Natural killer cell treated with Interleukin-12 subunit alpha and Interleukin-12 subunit beta and Interleukin-15 and Interleukin-18, amount 100 ng/mL, for 72 hours (primary cell): ENCODE data around the gene UBE2I. TPM values are rescaled to one million over a fixed set of nuclear protein-coding genes. Genes with fewer than 3 reads are reported as not detected.

Experiments
- ATAC-seq, 2 donors: fragments of 150-1000 bp; cut with Tn5 transposase in 1 of 2; sonication (Bioruptor Pico), chemical (Tn5 transposase) in 1 of 2; 2 replicates each; pipeline ENCODE4 v1.10.0; 2021
- DNase-seq: peaks from one replicate; pipeline ENCODE4 v3.0.0; 2022; ENCODE audit warnings: low spot score
- H3K27ac Mint-ChIP-seq, 2 donors: 1 replicate in 1 of 2; 2 replicates in 1 of 2; pipeline ENCODE4 v1.8.0; 2022; ENCODE audit warnings: mixed read lengths in 2 of 2, mild to moderate bottlenecking in 1 of 2, moderate library complexity in 1 of 2
- H3K27me3 Mint-ChIP-seq, 2 donors: 1 replicate in 1 of 2; 2 replicates in 1 of 2; pipeline ENCODE4 v1.8.0; 2022; ENCODE audit warnings: mixed read lengths in 2 of 2
- H3K36me3 Mint-ChIP-seq: one replicate; pipeline ENCODE4 v1.8.0; 2022; ENCODE audit warnings: mixed read lengths
- H3K4me1 Mint-ChIP-seq, 2 donors: 1 replicate in 1 of 2; 2 replicates in 1 of 2; pipeline ENCODE4 v1.8.0; 2022; ENCODE audit warnings: low read depth in 2 of 2, mixed read lengths in 2 of 2, mild to moderate bottlenecking in 1 of 2
- H3K4me3 Mint-ChIP-seq: one replicate; pipeline ENCODE4 v1.8.0; 2022; ENCODE audit warnings: mixed read lengths
- H3K9me3 Mint-ChIP-seq: 2 replicates; pipeline ENCODE4 v1.8.0; 2022; ENCODE audit warnings: mixed read lengths
- total RNA-seq, 2 donors: library from RNA; stranded (reverse); gene quantifications; one replicate each; pipeline ENCODE4 v1.2.3, GENCODE V29; 2022

The UBE2I gene
- total RNA-seq, 2 donors from 2014 or later, result 202 to 246 TPM

DNA sequence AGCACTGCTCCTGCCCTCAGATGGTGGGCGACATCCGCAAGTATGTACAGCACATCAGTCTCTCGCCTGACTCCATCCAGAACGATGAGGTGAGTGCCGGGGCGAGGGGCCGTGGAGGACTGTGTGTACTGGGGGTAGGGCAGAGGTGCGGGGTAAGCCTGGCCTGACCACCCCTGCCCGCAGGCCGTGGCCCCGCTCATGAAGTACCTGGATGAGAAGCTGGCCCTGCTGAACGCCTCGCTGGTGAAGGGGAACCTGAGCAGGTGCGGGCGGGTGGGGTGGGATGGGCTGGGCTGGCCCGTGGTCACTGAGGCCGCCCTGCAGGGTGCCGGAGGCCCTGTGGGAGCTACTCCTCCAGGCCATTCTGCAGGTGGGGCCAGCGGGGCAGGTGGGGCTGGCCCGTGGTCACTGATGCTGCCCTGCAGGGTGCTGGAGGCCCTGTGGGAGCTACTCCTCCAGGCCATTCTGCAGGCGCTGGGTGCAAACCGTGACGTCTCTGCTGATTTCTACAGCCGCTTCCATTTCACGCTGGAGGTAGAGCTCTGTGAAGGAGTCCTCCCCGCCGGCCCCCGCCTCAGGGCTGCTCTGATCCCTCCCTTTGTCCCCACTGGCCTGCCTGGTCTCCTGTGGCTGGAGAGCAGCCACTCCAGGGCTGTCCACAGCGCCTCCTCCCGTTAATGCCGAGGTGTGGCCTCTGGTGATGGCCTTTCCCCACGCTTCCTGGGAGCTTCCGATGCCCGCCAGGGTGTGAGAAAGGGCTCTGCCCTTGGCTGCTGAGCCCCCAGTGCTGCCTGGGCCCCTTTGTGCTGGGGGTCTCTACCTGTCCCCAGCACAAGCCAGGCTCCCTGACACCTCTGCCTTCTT lies 37.2 kb downstream of the UBE2I start:
- no peaks in the 10 kb centered on the region for H3K9me3 Mint-ChIP-seq
- H3K27me3 Mint-ChIP-seq, result no peaks in the 10 kb centered on the region
- DNase-seq (no peak), ATAC-seq (no peak)
- no peaks in the 10 kb centered on the region for H3K36me3 Mint-ChIP-seq
- H3K27ac Mint-ChIP-seq, result no peak overlapping the region
- H3K4me1 Mint-ChIP-seq, result peaks cover 15 to 18% of the 10 kb centered on the region in 2 donors
- H3K4me3 Mint-ChIP-seq, result no peak overlapping the region

DNA sequence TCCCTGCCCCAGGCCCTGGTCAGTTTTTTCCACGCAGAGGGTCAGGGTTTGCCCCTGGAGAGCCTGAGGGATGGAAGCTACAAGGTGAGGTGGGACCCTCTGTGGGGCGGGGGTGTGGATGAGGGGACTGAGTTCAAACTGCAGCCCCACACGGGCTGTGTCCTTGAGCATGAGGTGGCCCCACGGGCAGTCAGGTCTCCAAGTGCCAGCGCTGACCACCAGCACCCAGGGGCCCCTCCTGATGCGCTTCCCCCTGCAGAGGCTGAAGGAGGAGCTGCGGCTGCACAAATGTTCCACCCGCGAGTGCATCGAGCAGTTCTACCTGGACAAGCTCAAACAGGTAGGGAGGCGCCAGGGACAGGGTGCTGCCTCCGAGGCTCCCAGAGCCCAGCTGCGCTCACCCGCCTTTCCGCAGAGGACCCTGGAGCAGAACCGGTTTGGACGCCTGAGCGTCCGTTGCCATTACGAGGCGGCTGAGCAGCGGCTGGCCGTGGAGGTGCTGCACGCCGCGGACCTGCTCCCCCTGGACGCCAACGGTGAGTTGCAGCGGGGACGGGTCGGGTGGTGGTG lies 37.9 kb downstream of the UBE2I start:
- ATAC-seq, result no peak

GRCh38 chr16:1347962-1348361 lies 38.5 kb downstream of the UBE2I start:
- H3K27me3 Mint-ChIP-seq, result no peaks in the 10 kb centered on the region
- ATAC-seq, result no peak
- DNase-seq, result no peak
- no peaks in the 10 kb centered on the region for H3K9me3 Mint-ChIP-seq
- peaks cover 19 to 21% of the 10 kb centered on the region in 2 donors for H3K4me1 Mint-ChIP-seq
- no peaks in the 10 kb centered on the region for H3K36me3 Mint-ChIP-seq
- H3K4me3 Mint-ChIP-seq, result no peak overlapping the region
- no peak overlapping the region for H3K27ac Mint-ChIP-seq

More for the DNA sequence above, 37.9 kb downstream of the UBE2I start:
- no peaks in the 10 kb centered on the region for H3K36me3 Mint-ChIP-seq
- DNase-seq, result no peak
- H3K27me3 Mint-ChIP-seq, result no peaks in the 10 kb centered on the region
- no peak overlapping the region for H3K27ac Mint-ChIP-seq
- peaks cover 17 to 22% of the 10 kb centered on the region in 2 donors for H3K4me1 Mint-ChIP-seq
- H3K9me3 Mint-ChIP-seq, result no peaks in the 10 kb centered on the region
- H3K4me3 Mint-ChIP-seq, result no peak overlapping the region

- Mint-ChIP-seq H3K36me3 (no peaks in the 10 kb centered on the region), H3K9me3 (no peaks in the 10 kb centered on the region), H3K27me3 (no peaks in the 10 kb centered on the region), H3K4me1 (peaks cover 19 to 20% of the 10 kb centered on the region in 2 donors), H3K4me3 (no peak overlapping the region), H3K27ac (no peak overlapping the region)
- DNase-seq, result no peak
- no peak for ATAC-seq
Observed at GRCh38 chr16:1348441-1348840, 39.0 kb downstream of the UBE2I start.

GRCh38 chr16:1348926-1349325 lies 39.5 kb downstream of the UBE2I start:
- no peaks in the 10 kb centered on the region for H3K27me3 Mint-ChIP-seq
- no peak overlapping the region for H3K4me3 Mint-ChIP-seq
- no peaks in the 10 kb centered on the region for H3K36me3 Mint-ChIP-seq
- peaks cover 23% of the 10 kb centered on the region in 2 donors for H3K4me1 Mint-ChIP-seq
- no peak for ATAC-seq
- no peak for DNase-seq
- no peak overlapping the region for H3K27ac Mint-ChIP-seq
- H3K9me3 Mint-ChIP-seq, result no peaks in the 10 kb centered on the region

GRCh38 chr16:1349351-1349750 lies 39.9 kb downstream of the UBE2I start:
- H3K27me3 Mint-ChIP-seq, result no peaks in the 10 kb centered on the region
- ATAC-seq, result no peak
- H3K36me3 Mint-ChIP-seq, result no peaks in the 10 kb centered on the region
- H3K4me1 Mint-ChIP-seq, result peaks cover 23% of the 10 kb centered on the region in 2 donors
- no peak for DNase-seq
- H3K9me3 Mint-ChIP-seq, result no peaks in the 10 kb centered on the region
- H3K27ac Mint-ChIP-seq, result no peak overlapping the region
- H3K4me3 Mint-ChIP-seq, result no peak overlapping the region

DNA sequence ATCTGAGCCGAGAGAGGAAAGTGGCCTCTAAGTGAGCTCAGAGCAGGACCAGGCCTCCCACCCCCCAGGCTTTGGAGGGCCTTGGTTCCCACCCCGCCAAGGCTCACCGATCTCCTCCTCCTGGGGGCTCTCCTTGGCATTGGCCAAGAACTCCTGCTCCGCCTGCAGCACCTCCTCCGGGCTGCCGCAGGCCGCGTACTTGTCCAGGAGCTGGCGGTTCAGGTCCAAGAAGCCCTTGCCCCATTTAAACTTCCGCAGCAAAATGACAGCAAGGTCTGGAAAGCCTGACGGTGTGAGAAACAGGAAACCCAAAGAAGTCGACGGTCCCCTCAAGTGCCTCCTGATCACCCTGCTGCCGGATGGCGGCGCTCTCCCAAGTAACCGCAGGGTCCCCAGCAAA lies 40.5 kb downstream of the UBE2I start:
- Mint-ChIP-seq H3K4me3 (peak overlapping the region; percentile 77), H3K9me3 (no peaks in the 10 kb centered on the region), H3K27me3 (no peaks in the 10 kb centered on the region), H3K36me3 (no peaks in the 10 kb centered on the region), H3K4me1 (peaks cover 24% of the 10 kb centered on the region in 2 donors), H3K27ac (peak overlapping the region in 1 of 2 donors; percentile 54)
- ATAC-seq (no peak), DNase-seq (no peak)

GRCh38 chr16:1350691-1351090 lies 41.3 kb downstream of the UBE2I start:
- Mint-ChIP-seq H3K4me3 (peak overlapping the region; percentile 77), H3K4me1 (peaks cover 29 to 30% of the 10 kb centered on the region in 2 donors), H3K27ac (peak overlapping the region; percentile 54 to 71), H3K36me3 (no peaks in the 10 kb centered on the region), H3K9me3 (no peaks in the 10 kb centered on the region), H3K27me3 (no peaks in the 10 kb centered on the region)
- DNase-seq (no peak), ATAC-seq (no peak)

DNA sequence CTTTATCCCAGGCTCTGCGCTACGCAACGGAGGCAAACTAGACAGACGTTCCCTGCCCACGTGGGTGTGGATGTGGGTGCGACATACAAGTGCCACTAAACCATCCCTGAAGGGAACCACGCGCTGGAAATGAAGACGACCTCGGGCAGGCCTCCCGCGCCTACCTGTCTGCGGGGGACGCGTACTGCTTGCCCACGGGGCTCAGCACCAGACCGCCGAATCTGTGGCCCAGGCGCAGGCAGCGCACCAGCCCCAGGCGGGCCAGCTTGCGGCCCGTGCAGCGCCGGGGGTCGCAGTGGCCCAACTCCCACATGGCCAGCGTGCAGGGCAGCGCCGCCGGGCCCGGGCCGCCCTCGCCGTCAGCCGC lies 41.8 kb downstream of the UBE2I start:
- no peaks in the 10 kb centered on the region for H3K27me3 Mint-ChIP-seq
- ATAC-seq (peak in 1 of 2 donors; percentile 18), DNase-seq (no peak)
- H3K27ac Mint-ChIP-seq, result peak overlapping the region; percentile 54 to 71
- no peaks in the 10 kb centered on the region for H3K9me3 Mint-ChIP-seq
- H3K4me3 Mint-ChIP-seq, result peak overlapping the region; percentile 77
- no peaks in the 10 kb centered on the region for H3K36me3 Mint-ChIP-seq
- H3K4me1 Mint-ChIP-seq, result peaks cover 29 to 31% of the 10 kb centered on the region in 2 donors

GRCh38 chr16:1351582-1352362 lies 42.3 kb downstream of the UBE2I start, which contains the start of the genes GNPTG and TSR3:
Gene GNPTG (plus strand): TSS chr16:1351931. CDS start chr16:1351966, 35 bp downstream.
Gene TSR3 (minus strand): TSS chr16:1351878. CDS start chr16:1351804, 74 bp downstream.
- Mint-ChIP-seq H3K27ac (peak within 1 kb of the TSS; percentile 76 to 81), H3K27me3 (no peaks in the 10 kb centered on the region), H3K9me3 (no peaks in the 10 kb centered on the region), H3K4me3 (peak within 1 kb of the TSS; percentile 87), H3K4me1 (peaks cover 29 to 31% of the 10 kb centered on the region in 2 donors), H3K36me3 (no peaks in the 10 kb centered on the region)
- peak; percentile 95 for DNase-seq
- peak; percentile 93 to 97 for ATAC-seq

- Mint-ChIP-seq H3K27ac (no peak overlapping the region), H3K4me3 (no peak overlapping the region), H3K36me3 (no peaks in the 10 kb centered on the region), H3K9me3 (no peaks in the 10 kb centered on the region), H3K4me1 (peaks cover 29 to 34% of the 10 kb centered on the region in 2 donors), H3K27me3 (no peaks in the 10 kb centered on the region)
- DNase-seq, result no peak
- no peak for ATAC-seq
Observed at GRCh38 chr16:1354815-1355540, 45.5 kb downstream of the UBE2I start.

- Mint-ChIP-seq H3K36me3 (no peaks in the 10 kb centered on the region), H3K27ac (no peak overlapping the region), H3K27me3 (no peaks in the 10 kb centered on the region), H3K4me3 (no peak overlapping the region), H3K9me3 (no peaks in the 10 kb centered on the region), H3K4me1 (peaks cover 23 to 29% of the 10 kb centered on the region in 2 donors)
- DNase-seq (no peak), ATAC-seq (no peak)
Observed at GRCh38 chr16:1355591-1355990, 46.2 kb downstream of the UBE2I start.
